Measurements from ENCODE around the gene BCAS3.

The BCAS3 gene

DNA sequence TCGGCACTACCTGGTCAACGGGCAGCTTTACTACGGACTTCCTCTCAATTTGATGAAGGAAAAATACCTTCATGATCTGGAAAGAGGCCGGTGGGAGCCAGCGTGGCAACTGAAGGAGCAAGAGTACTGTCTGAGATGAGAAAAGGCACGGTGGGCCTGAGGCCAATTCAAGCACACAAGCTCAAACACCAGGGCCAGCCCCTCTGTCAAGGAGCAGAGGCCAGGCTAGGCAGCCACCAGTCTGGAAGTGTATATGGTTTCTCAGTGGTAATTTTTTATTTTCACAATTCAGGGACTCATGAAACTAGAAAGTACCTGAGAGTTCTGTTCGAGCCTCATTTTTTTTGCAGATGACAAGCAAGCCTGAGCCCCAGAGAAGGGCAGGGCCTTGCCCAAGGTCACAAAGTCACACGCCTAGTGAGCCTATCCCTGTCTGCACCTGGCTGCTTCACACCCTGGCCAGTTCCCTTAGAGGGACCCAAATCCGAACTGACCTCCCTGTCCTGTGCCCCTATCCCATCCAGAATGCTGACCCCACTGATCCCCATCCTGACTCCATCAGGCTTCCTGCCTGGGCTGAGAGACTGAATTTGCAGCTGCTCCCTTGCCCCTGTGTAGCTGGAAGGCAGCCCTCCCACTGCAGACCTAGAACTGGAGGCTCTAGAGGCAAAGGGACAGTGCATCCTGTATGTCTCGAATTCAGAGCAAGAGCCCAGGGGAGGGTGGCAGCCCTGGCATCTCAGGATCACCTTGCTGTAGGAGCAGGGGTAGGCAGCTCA lies 717.2 kb downstream of the BCAS3 start:
- Histone ChIP-seq H3K9me3 (ENCODE audit: insufficient read depth, low read length) (no peaks in the 10 kb centered on the region), H3K79me2 (ENCODE audit: low read length) (no peaks in the 10 kb centered on the region), H3K4me2 (ENCODE audit: low read length) (no peak overlapping the region), H3K9ac (ENCODE audit: low read length) (no peak overlapping the region), H3K27ac (ENCODE audit: low read length) (no peak overlapping the region), H3K4me1 (ENCODE audit: low read length) (0 out of 2 replicates have a peak, but pooled peaks cover under 1% of the 10 kb centered on the region), H4K20me1 (ENCODE audit: insufficient read depth, low read length) (no peaks in the 10 kb centered on the region), H2AFZ (ENCODE audit: low read depth, low read length) (no peak overlapping the region), H3K27me3 (ENCODE audit: low read depth, low read length) (no peaks in the 10 kb centered on the region), H3K36me3 (replicated peaks; ENCODE audit: low read depth, low read length) (no peaks in the 10 kb centered on the region), H3K4me3 (ENCODE audit: low read length) (no peak overlapping the region)
- no peak for TF ChIP-seq EZH2phosphoT487 (IDR thresholded peaks at IDR 0.05; ENCODE audit: low read depth)
- TF ChIP-seq, protein P1, sequence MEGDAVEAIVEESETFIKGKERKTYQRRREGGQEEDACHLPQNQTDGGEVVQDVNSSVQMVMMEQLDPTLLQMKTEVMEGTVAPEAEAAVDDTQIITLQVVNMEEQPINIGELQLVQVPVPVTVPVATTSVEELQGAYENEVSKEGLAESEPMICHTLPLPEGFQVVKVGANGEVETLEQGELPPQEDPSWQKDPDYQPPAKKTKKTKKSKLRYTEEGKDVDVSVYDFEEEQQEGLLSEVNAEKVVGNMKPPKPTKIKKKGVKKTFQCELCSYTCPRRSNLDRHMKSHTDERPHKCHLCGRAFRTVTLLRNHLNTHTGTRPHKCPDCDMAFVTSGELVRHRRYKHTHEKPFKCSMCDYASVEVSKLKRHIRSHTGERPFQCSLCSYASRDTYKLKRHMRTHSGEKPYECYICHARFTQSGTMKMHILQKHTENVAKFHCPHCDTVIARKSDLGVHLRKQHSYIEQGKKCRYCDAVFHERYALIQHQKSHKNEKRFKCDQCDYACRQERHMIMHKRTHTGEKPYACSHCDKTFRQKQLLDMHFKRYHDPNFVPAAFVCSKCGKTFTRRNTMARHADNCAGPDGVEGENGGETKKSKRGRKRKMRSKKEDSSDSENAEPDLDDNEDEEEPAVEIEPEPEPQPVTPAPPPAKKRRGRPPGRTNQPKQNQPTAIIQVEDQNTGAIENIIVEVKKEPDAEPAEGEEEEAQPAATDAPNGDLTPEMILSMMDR (IDR thresholded peaks at IDR 0.05; ENCODE audit: low read depth, low read length), result no peak

DNA sequence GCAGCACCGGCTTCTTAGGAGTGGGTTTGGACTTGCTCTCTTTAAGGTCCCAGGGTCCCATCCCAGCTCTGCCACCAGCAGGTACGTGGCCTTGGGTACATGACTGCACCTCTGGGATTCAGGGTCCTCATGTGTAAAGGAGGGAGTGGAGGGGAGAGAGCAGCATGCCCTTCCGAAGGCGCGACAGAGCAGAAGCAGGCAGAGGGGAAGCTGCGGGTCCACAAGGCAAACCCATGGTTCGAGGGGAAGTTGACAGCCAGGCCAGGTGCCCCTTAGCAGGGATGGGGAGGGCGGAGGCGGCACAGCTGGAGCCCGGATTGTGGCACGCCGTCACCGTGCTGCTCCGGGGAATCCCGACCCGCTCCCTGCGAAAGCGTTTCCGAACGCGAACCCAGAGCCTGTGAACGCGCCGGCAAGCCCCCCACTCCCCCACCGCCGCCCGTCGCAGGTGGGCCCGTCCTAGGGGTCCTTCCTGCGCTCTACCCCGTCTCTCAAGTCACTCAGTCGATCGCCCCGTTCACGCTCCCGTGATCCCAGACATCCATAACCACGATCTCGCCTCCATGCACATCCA lies 717.8 kb downstream of the BCAS3 start:
- Histone ChIP-seq H3K4me1 (ENCODE audit: low read length) (no peaks in the 10 kb centered on the region), H2AFZ (ENCODE audit: low read depth, low read length) (no peak overlapping the region), H3K36me3 (replicated peaks; ENCODE audit: low read depth, low read length) (no peaks in the 10 kb centered on the region), H3K9me3 (ENCODE audit: insufficient read depth, low read length) (no peaks in the 10 kb centered on the region), H4K20me1 (ENCODE audit: insufficient read depth, low read length) (no peaks in the 10 kb centered on the region), H3K4me2 (ENCODE audit: low read length) (no peak overlapping the region), H3K4me3 (ENCODE audit: low read length) (no peak overlapping the region), H3K27me3 (ENCODE audit: low read depth, low read length) (no peaks in the 10 kb centered on the region), H3K79me2 (ENCODE audit: low read length) (no peaks in the 10 kb centered on the region), H3K9ac (ENCODE audit: low read length) (no peak overlapping the region), H3K27ac (ENCODE audit: low read length) (no peak overlapping the region)
- TF ChIP-seq EZH2phosphoT487 (IDR thresholded peaks at IDR 0.05; ENCODE audit: low read depth), result no peak
- TF ChIP-seq, protein P1 (IDR thresholded peaks at IDR 0.05; ENCODE audit: low read depth, low read length), result no peak

DNA sequence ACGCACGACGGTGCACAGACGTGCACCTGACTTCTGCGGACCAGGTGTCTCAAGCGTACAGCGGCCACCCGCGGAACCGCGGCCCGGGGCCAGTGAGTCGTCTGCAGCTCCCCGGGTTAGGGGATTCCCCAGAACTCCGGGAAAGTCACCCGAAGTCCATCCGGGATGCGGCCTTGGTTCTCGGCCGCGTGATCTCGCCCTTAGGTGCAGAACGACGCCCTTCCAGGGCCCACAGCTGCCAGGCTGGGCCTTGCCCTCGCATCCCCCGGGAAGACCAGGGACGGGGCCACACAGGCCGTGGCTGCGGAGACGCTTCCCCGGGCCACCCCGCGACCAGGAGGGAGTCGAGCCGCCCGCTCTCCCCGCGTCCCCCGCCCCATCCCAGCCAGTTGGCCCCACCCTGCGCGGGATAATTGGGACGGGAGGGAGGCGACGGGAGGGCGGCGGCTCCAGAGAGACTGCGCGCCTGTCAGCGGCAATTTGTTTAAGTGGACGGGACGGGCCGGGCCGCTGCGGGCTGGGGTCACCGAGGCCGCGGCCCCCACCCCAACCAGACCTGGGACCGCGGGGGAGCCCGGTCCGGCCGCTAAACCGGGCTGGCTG lies 718.4 kb downstream of the BCAS3 start:
- no peak overlapping the region for H3K9ac ChIP-seq (ENCODE audit: low read length)
- no peaks in the 10 kb centered on the region for H4K20me1 ChIP-seq (ENCODE audit: insufficient read depth, low read length)
- H2AFZ ChIP-seq (ENCODE audit: low read depth, low read length), result no peak overlapping the region
- H3K79me2 ChIP-seq (ENCODE audit: low read length), result no peaks in the 10 kb centered on the region
- no peaks in the 10 kb centered on the region for H3K27me3 ChIP-seq (ENCODE audit: low read depth, low read length)
- H3K36me3 ChIP-seq (replicated peaks; ENCODE audit: low read depth, low read length), result no peaks in the 10 kb centered on the region
- no peaks in the 10 kb centered on the region for H3K9me3 ChIP-seq (ENCODE audit: insufficient read depth, low read length)
- no peak for TF ChIP-seq EZH2phosphoT487 (IDR thresholded peaks at IDR 0.05; ENCODE audit: low read depth)
- TF ChIP-seq, protein P1 (IDR thresholded peaks at IDR 0.05; ENCODE audit: low read depth, low read length), result no peak
- no peak overlapping the region for H3K27ac ChIP-seq (ENCODE audit: low read length)
- no peaks in the 10 kb centered on the region for H3K4me1 ChIP-seq (ENCODE audit: low read length)
- H3K4me3 ChIP-seq (ENCODE audit: low read length), result no peak overlapping the region
- H3K4me2 ChIP-seq (ENCODE audit: low read length), result no peak overlapping the region

DNA sequence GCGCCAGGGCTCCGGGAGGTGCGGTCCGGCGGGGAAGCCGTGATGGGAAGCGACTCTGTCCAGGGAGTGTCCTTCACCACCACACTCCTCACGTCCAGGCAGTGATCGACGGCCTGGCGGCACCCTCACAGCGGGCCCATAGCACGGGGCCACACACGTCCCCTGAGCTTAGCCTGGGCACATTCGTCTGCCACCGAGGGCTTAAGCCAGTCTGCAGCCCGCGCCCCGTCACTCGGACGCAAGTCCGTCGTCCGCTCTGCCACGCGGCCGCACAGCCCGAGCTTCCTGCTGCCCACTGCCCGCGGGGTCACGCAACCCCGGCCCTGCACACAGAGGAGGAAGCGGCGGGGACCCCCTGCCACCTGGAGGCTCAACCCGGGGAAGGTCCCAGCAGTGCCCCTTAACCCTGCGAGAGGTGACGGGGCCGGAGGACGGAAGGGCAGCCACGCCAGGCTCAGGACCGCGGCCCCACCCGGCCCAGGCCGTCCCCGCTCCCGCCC lies 719.0 kb downstream of the BCAS3 start:
- no peaks in the 10 kb centered on the region for H3K36me3 ChIP-seq (replicated peaks; ENCODE audit: low read depth, low read length)
- no peaks in the 10 kb centered on the region for H3K79me2 ChIP-seq (ENCODE audit: low read length)
- no peaks in the 10 kb centered on the region for H3K4me1 ChIP-seq (ENCODE audit: low read length)
- no peaks in the 10 kb centered on the region for H4K20me1 ChIP-seq (ENCODE audit: insufficient read depth, low read length)
- H2AFZ ChIP-seq (ENCODE audit: low read depth, low read length), result no peak overlapping the region
- TF ChIP-seq, protein P1 (IDR thresholded peaks at IDR 0.05; ENCODE audit: low read depth, low read length), result no peak
- no peak overlapping the region for H3K27ac ChIP-seq (ENCODE audit: low read length)
- no peak overlapping the region for H3K9ac ChIP-seq (ENCODE audit: low read length)
- H3K4me2 ChIP-seq (ENCODE audit: low read length), result no peak overlapping the region
- no peak overlapping the region for H3K4me3 ChIP-seq (ENCODE audit: low read length)
- no peaks in the 10 kb centered on the region for H3K9me3 ChIP-seq (ENCODE audit: insufficient read depth, low read length)
- no peaks in the 10 kb centered on the region for H3K27me3 ChIP-seq (ENCODE audit: low read depth, low read length)

Measured in OCI-LY3 (cell line).